ENCODE data around the gene RPUSD1. TPM values are rescaled to one million over a fixed set of nuclear protein-coding genes. Genes with fewer than 3 reads are reported as not detected.

RPUSD1 gene
- total RNA-seq, 1 experiment from 2014 or later, result 41.1 TPM

- ChIA-PET CTCF (no interaction called here), POLR2A (ENCODE audit: low non-redundant PET) (no interaction called here)
- Histone ChIP-seq H3K4me1 (ENCODE audit: insufficient read depth, low read length, poor library complexity, severe bottlenecking) (no peaks in the 10 kb centered on the region), H3K9me3 (ENCODE audit: low read depth, low read length, poor library complexity, severe bottlenecking) (no peaks in the 10 kb centered on the region), H3K4me3 (ENCODE audit: low read depth, low read length, poor library complexity, severe bottlenecking) (peak overlapping the region; percentile 10), H3K27me3 (replicated peaks; ENCODE audit: insufficient read depth, low read depth, low read length, poor library complexity) (no peaks in the 10 kb centered on the region), H3K36me3 (ENCODE audit: insufficient read depth, low read length, poor library complexity, severe bottlenecking) (no peaks in the 10 kb centered on the region), H3K27ac (ENCODE audit: low read depth, low read length, poor library complexity, severe bottlenecking) (no peak overlapping the region)
- TF ChIP-seq EZH2 (IDR thresholded peaks at IDR 0.05; ENCODE audit: borderline replicate concordance, low read depth, low read length, poor library complexity, severe bottlenecking), result no peak
- no peak; the same call in 1 of the 2 replicates for TF ChIP-seq CTCF (conservative IDR thresholded peaks at IDR 0.05; ENCODE audit: low read depth, low read length)
- BruUV-seq (replicated peaks), result no TSS peak
- no peak for DNase-seq (ENCODE audit: low spot score)
- intact Hi-C loops (cut with micrococcal nuclease; ENCODE audit: unreplicated experiment), result loop anchor here (2.0 to 5.0 kb wide), 2 partner anchors 241 to 283 kb away; partner anchors contain the start of gene C1QTNF8
These were observed 25.8 kb upstream of the RPUSD1 start for GRCh38 chr16:813916-814412.

GRCh38 chr16:813204-813915 lies 25.2 kb upstream of the RPUSD1 start:
- POLR2A ChIA-PET (ENCODE audit: low non-redundant PET), result no interaction called here
- no peaks in the 10 kb centered on the region for H3K36me3 ChIP-seq (ENCODE audit: insufficient read depth, low read length, poor library complexity, severe bottlenecking)
- no peaks in the 10 kb centered on the region for H3K27me3 ChIP-seq (replicated peaks; ENCODE audit: insufficient read depth, low read depth, low read length, poor library complexity)
- CTCF ChIA-PET, result no interaction called here
- H3K9me3 ChIP-seq (ENCODE audit: low read depth, low read length, poor library complexity, severe bottlenecking), result no peaks in the 10 kb centered on the region
- peak overlapping the region; percentile 10 for H3K4me3 ChIP-seq (ENCODE audit: low read depth, low read length, poor library complexity, severe bottlenecking)
- DNase-seq (ENCODE audit: low spot score), result peak; percentile 49
- no TSS peak for BruUV-seq (replicated peaks)
- TF ChIP-seq CTCF (conservative IDR thresholded peaks at IDR 0.05; ENCODE audit: low read depth, low read length) (peak; percentile 72), EZH2 (IDR thresholded peaks at IDR 0.05; ENCODE audit: borderline replicate concordance, low read depth, low read length, poor library complexity, severe bottlenecking) (no peak)
- no peaks in the 10 kb centered on the region for H3K4me1 ChIP-seq (ENCODE audit: insufficient read depth, low read length, poor library complexity, severe bottlenecking)
- H3K27ac ChIP-seq (ENCODE audit: low read depth, low read length, poor library complexity, severe bottlenecking), result no peak overlapping the region
- intact Hi-C loops (cut with micrococcal nuclease; ENCODE audit: unreplicated experiment), result loop anchor here (2.0 to 5.0 kb wide), 2 partner anchors 241 to 284 kb away; partner anchors contain the start of gene C1QTNF8

GRCh38 chr16:808085-808386 lies 19.9 kb upstream of the RPUSD1 start:
- CTCF ChIA-PET, result interaction anchor here (0.6 to 0.7 kb wide), 2 partner anchors 227 to 247 kb away, joined by 3 to 5 read pairs; no protein-coding TSS in a partner anchor
- Histone ChIP-seq H3K4me3 (ENCODE audit: low read depth, low read length, poor library complexity, severe bottlenecking) (peak overlapping the region; percentile 59), H3K9me3 (ENCODE audit: low read depth, low read length, poor library complexity, severe bottlenecking) (no peaks in the 10 kb centered on the region), H3K4me1 (ENCODE audit: insufficient read depth, low read length, poor library complexity, severe bottlenecking) (no peaks in the 10 kb centered on the region), H3K27ac (ENCODE audit: low read depth, low read length, poor library complexity, severe bottlenecking) (no peak overlapping the region), H3K27me3 (replicated peaks; ENCODE audit: insufficient read depth, low read depth, low read length, poor library complexity) (peaks cover 13% of the 10 kb centered on the region), H3K36me3 (ENCODE audit: insufficient read depth, low read length, poor library complexity, severe bottlenecking) (no peaks in the 10 kb centered on the region)
- intact Hi-C loops (cut with micrococcal nuclease; ENCODE audit: unreplicated experiment), result no loop called here
- POLR2A ChIA-PET (ENCODE audit: low non-redundant PET), result no interaction called here
- no peak for TF ChIP-seq EZH2 (IDR thresholded peaks at IDR 0.05; ENCODE audit: borderline replicate concordance, low read depth, low read length, poor library complexity, severe bottlenecking)
- no peak for TF ChIP-seq CTCF (conservative IDR thresholded peaks at IDR 0.05; ENCODE audit: low read depth, low read length)
- no TSS peak for BruUV-seq (replicated peaks)
- DNase-seq (ENCODE audit: low spot score), result no peak

All from A673 (cell line).